GM21447 (cell line): ENCODE data around the gene TAS2R40.
A peak's percentile ranks its signal among the peaks of the same experiment; 100 is the strongest.

Experiments
- ATAC-seq: cut with Tn5 transposase; IDR thresholded peaks from one replicate; pipeline ENCODE4 v1.9.1; 2021; ENCODE audit not compliant: unreplicated experiment

TAS2R40 gene

GRCh38 chr7:143222782-143223181, 945 bp downstream of the TAS2R40 start:
- no peak for ATAC-seq

GRCh38 chr7:143223784-143224183, 1.9 kb downstream of the TAS2R40 start:
- no peak for ATAC-seq

- no peak for ATAC-seq
Measured at GRCh38 chr7:143225047-143225446, 3.2 kb downstream of the TAS2R40 start.

- ATAC-seq, result no peak
Measured at GRCh38 chr7:143227806-143228205, 6.0 kb downstream of the TAS2R40 start.

DNA sequence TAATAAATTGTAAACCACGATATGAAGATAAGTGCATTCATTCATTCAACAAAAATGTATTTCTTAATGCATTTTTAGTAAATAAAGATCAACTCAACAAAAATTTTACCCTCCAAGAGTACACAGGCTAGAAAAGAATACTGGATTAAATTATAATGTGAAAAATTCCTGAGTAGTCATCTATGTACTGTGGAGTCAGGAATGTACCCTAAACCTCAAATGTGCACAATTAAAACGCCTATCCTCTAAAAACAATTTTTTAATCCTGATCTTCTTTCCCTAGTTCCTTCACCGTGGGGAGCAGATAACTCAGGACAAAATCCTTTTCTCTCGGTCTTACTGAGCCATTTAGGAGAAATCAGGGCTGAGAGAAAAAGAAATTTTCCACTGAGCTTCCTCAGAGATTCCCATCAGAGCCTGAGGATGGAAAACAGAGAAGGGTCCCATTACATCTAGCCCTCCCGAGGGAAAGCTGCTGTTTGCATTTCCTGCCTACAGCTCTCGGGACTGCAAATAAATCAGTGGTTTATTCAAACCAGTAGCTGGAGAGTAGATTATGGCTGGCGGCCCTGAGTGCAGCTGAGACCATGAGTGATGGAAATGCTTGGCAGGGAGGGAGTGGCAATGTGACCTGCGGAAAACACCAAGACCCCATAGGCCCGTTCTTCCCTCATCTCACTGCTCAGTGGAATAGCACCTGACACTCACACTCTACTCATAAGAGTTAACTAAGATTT, 7.4 kb downstream of the TAS2R40 start:
- no peak for ATAC-seq

GRCh38 chr7:143230602-143231457, 9.0 kb downstream of the TAS2R40 start:
- no peak for ATAC-seq

DNA sequence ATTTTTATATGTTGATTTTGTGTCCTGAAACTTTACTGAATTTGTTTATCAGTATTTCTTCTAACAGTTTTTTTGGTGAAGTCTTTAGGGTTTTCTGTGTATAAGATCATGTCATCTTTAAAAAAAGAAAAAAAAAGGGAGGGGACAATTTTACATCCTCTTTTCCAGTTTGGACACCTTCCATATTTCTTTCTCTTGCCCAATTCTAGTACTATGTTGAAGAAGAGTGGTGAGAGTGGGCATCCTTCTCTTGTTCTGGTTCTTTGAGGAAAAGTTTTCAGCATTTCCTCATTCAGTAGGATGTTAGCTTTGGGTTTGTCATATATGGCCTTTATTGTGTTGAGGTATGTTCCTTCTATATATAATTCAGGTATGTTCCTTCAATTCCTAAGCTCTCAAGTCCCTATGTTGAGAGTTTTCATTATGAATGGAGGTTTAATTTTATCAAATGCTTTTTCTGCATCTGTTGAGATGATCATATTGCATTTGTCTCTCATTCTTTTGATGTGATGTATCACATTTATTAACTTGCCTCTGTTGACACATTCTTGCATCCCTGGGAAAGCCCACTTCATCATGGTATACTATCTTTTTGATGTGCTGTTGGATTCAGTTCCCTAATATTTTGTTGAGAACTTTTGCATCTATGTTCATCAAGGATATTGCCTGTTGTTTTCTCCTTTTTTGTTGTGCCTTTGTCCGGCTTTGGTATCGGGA, 12.1 kb downstream of the TAS2R40 start:
- ATAC-seq, result no peak

- no peak for ATAC-seq
Measured at GRCh38 chr7:143234533-143234875, 12.7 kb downstream of the TAS2R40 start.

- ATAC-seq, result no peak
Measured at GRCh38 chr7:143235561-143235960, 13.7 kb downstream of the TAS2R40 start.

- no peak for ATAC-seq
Measured at GRCh38 chr7:143236408-143236990, 14.7 kb downstream of the TAS2R40 start.

GRCh38 chr7:143237366-143237765, 15.5 kb downstream of the TAS2R40 start:
- ATAC-seq, result no peak

- ATAC-seq, result no peak
Measured at GRCh38 chr7:143238289-143238980, 16.6 kb downstream of the TAS2R40 start.

DNA sequence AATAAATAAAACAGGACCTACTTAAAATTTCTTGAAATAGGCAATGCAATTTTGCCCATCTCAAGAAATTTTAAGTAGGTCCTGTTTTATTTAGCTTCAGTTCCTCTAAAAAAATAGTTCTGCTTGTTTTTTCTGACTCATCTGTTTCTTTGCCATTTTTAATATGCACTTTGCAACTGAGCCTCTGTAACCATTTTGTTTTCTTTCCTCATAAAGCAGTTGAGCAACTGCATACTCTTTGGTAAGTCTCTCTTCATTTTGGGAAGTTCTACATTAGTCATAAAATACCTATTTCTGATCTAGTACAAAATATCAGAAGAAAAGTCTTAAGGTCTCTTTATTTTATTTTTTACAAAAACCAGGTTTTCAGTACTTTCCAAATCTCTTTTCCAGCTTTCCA, 18.0 kb downstream of the TAS2R40 start:
- ATAC-seq, result no peak

DNA sequence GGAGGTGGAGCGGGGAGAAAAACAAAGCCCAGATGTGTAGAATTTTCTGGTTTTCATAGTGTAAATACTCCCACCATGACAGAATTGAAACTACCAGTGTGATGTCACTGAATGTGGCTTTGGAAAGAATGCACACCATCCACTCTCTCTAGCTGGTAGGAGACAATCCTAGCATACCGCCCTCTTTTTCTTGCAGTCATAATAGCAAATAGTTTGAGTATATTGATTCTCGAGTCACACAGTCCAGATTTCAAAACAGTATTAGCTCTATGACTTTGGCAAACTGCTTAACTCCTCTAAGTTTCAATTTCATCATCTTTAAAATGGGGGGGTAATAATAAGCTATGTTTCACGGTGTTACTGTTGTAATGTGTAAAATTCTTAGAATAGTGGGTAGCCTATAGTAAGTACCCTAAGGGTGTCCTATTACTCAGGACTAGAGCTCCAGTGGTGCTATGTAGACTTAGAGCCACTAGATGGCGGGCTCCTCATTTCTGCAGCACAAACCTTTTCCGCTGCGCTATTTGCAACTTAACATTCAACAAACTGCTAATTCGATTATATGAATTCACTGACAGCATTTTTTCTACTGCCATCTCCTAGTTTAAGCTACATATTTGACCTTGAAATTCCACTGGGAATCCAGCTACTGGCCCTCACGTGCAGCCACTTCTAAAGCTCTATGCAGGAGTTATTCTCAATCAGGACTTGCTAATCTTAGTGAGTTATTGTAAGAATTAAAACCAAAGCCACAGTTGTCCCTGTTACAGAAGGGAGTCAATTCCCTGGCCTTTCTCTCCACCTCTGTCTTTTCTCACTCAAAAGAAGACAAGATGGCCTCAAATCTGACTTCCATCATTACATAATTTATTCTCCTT, 18.7 kb downstream of the TAS2R40 start:
- peak; percentile 90 for ATAC-seq

DNA sequence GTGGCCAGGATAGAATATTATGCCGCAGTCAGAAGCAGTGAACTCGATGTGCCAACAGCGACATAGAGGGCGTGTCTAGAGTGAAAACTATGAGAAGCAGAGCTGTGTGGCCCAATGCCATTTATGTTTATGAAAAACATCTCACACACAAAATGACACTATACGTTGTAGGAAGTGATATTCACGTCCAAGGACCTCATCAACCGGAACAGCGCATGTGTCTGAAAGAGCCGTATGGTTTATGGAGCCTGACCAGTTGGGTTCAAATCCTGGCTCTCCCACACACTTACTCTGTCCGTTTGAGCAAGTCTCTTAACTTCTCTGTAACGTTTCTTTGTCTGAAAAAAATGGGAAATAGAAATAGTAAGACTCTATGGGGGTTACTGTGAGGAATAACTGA, 20.5 kb downstream of the TAS2R40 start:
- ATAC-seq, result no peak

DNA sequence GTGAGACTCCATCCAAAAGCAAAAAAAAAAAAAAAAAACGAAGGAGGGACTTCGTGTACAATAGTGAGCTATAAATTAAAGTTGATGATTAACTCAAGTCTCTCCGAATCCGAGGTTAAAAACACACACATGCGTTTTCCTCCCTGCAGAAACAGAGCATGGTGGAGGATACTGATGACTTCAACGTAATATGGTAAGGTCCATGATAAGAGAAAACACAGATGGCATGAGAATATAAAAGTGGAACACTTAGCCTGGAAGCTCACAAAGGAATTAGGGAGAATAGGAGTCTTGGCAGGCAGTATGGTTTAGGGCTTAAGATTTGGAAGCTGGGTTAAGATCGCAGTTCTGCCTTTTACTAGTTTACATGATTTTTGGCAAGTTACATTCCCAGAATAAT, 21.3 kb downstream of the TAS2R40 start:
- ATAC-seq, result no peak

- ATAC-seq, result no peak
Measured at GRCh38 chr7:143243614-143244013, 21.8 kb downstream of the TAS2R40 start.

DNA sequence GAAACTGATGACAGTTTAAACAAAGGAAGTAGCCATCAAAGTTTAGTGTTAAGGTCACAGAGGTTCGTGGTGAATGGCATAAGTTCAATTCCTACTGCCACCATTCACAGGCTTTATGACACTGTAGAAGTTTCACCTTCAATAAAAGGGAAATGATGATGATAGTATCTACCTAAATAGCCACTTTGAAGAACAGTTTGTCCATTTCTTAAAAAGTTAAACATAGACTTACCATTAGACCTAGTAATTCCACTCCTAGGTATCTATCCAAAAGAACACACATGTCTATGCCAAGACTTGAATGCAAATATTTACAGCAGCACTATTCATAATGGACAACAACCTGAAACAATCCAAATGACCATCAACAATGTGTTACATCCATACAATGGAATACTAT, 22.5 kb downstream of the TAS2R40 start:
- no peak for ATAC-seq

- no peak for ATAC-seq
Measured at GRCh38 chr7:143245123-143245522, 23.3 kb downstream of the TAS2R40 start.

- ATAC-seq, result no peak
Measured at GRCh38 chr7:143247372-143247771, 25.5 kb downstream of the TAS2R40 start.
